Mesenchymal stem cell (in vitro differentiated cells and primary cell): Measurements from ENCODE around the gene OVCH1. TPM values are rescaled to one million over a fixed set of nuclear protein-coding genes. Genes with fewer than 3 reads are reported as not detected.

Experiments
- DNase-seq: peaks from one replicate; pipeline ENCODE4 v3.0.0-alpha.2; 2013
- H2AFZ ChIP-seq: one replicate; pipeline ENCODE4 v1.6.1; 2013; ENCODE audit warnings: low read depth, mild to moderate bottlenecking, control low read depth, inconsistent platforms, low read length, moderate library complexity
- H2AK5ac ChIP-seq: 2 replicates; pipeline ENCODE4 v1.6.1; 2013; ENCODE audit warnings: low read length, moderate library complexity, mild to moderate bottlenecking, inconsistent platforms; ENCODE audit not compliant: severe bottlenecking
- H2BK120ac ChIP-seq: one replicate; pipeline ENCODE4 v1.6.1; 2013; ENCODE audit warnings: low read depth, mild to moderate bottlenecking, inconsistent platforms, low read length, moderate library complexity
- H2BK12ac ChIP-seq, 2 experiments: one replicate each; pipeline ENCODE4 v1.6.1; 2013; ENCODE audit warnings: inconsistent platforms in 2 of 2, low read length in 2 of 2, mild to moderate bottlenecking in 2 of 2, moderate library complexity in 2 of 2, control low read depth in 1 of 2
- H2BK15ac ChIP-seq: one replicate; pipeline ENCODE4 v1.6.1; 2013; ENCODE audit warnings: mild to moderate bottlenecking, low read depth, inconsistent platforms; ENCODE audit not compliant: poor library complexity, severe bottlenecking
- H2BK5ac ChIP-seq: 2 replicates; pipeline ENCODE4 v1.6.1; 2013; ENCODE audit warnings: low read depth, mild to moderate bottlenecking, low read length, control low read depth, inconsistent platforms; ENCODE audit not compliant: poor library complexity, severe bottlenecking
- H3K14ac ChIP-seq, 2 experiments: one replicate each; pipeline ENCODE4 v1.6.1; 2013; ENCODE audit warnings: inconsistent platforms in 2 of 2, low read length in 2 of 2, control low read depth in 1 of 2, mild to moderate bottlenecking in 1 of 2, moderate library complexity in 1 of 2
- H3K18ac ChIP-seq, 2 experiments: one replicate each; pipeline ENCODE4 v1.6.1; 2013; ENCODE audit warnings: inconsistent platforms in 2 of 2, low read length in 2 of 2, control low read depth in 1 of 2, low read depth in 1 of 2, mild to moderate bottlenecking in 1 of 2
- H3K23ac ChIP-seq, 2 experiments: one replicate each; pipeline ENCODE4 v1.6.1; 2013; ENCODE audit warnings: inconsistent platforms in 2 of 2, low read length in 2 of 2, mild to moderate bottlenecking in 2 of 2, moderate library complexity in 2 of 2, control low read depth in 1 of 2
- H3K27ac ChIP-seq: 2 replicates; pipeline ENCODE4 v1.5.1; 2013; ENCODE audit warnings: mild to moderate bottlenecking, moderate library complexity, low read length, control low read depth, inconsistent platforms; ENCODE audit not compliant: poor library complexity, severe bottlenecking
- H3K27me3 ChIP-seq, 2 experiments: 2 replicates each; pipeline versions ENCODE4 v1.6.1 to v1.7.0; 2013; ENCODE audit warnings: low read length in 2 of 2, mild to moderate bottlenecking in 2 of 2, moderate library complexity in 2 of 2, control low read depth in 1 of 2, inconsistent platforms in 1 of 2; ENCODE audit not compliant: control insufficient read depth in 1 of 2, insufficient read depth in 1 of 2
- H3K36me3 ChIP-seq, 2 experiments: 2 replicates each; pipeline versions ENCODE4 v1.6.1 to v1.7.0; 2013; ENCODE audit warnings: low read length in 2 of 2, control low read depth in 1 of 2, inconsistent platforms in 1 of 2, low read depth in 1 of 2, mild to moderate bottlenecking in 1 of 2; ENCODE audit not compliant: insufficient read depth in 2 of 2, control insufficient read depth in 1 of 2
- H3K4ac ChIP-seq, 2 experiments: one replicate each; pipeline ENCODE4 v1.6.1; 2013; ENCODE audit warnings: inconsistent platforms in 2 of 2, low read length in 2 of 2, mild to moderate bottlenecking in 2 of 2, moderate library complexity in 2 of 2, control low read depth in 1 of 2, low read depth in 1 of 2
- H3K4me1 ChIP-seq: 2 replicates; pipeline ENCODE4 v1.6.1; 2013; ENCODE audit warnings: low read depth, low read length, control low read depth; ENCODE audit not compliant: control insufficient read depth, insufficient read depth
- H3K4me2 ChIP-seq: 2 replicates; pipeline ENCODE4 v1.6.1; 2013; ENCODE audit warnings: low read length, mild to moderate bottlenecking, inconsistent platforms; ENCODE audit not compliant: poor library complexity, severe bottlenecking
- H3K4me3 ChIP-seq, 2 experiments: 2 replicates each; pipeline versions ENCODE4 v1.5.1 to v1.7.0; 2013; ENCODE audit warnings: low read length in 2 of 2, mild to moderate bottlenecking in 2 of 2, control low read depth in 1 of 2, low read depth in 1 of 2; ENCODE audit not compliant: insufficient read depth in 1 of 2
- H3K79me1 ChIP-seq: replicated peaks from 2 replicates; pipeline ENCODE4 v1.6.1; 2013; ENCODE audit warnings: mild to moderate bottlenecking, control low read depth, low read length, inconsistent platforms; ENCODE audit not compliant: poor library complexity, severe bottlenecking
- H3K9ac ChIP-seq: 2 replicates; pipeline ENCODE4 v1.7.0; 2013; ENCODE audit warnings: mild to moderate bottlenecking, low read length, moderate library complexity
- H3K9me3 ChIP-seq: 2 replicates; pipeline ENCODE4 v1.7.0; 2013; ENCODE audit warnings: mild to moderate bottlenecking, low read length; ENCODE audit not compliant: control insufficient read depth
- H4K8ac ChIP-seq: one replicate; pipeline ENCODE4 v1.6.1; 2013; ENCODE audit warnings: inconsistent platforms, mild to moderate bottlenecking, low read length, moderate library complexity
- H4K91ac ChIP-seq: one replicate; pipeline ENCODE4 v1.6.1; 2013; ENCODE audit warnings: mild to moderate bottlenecking, low read length, inconsistent platforms
- WGBS: methylation state at CpG from one replicate; pipeline ENCODE4 v1.1.7; 2013; ENCODE audit warnings: mixed read lengths; 5-methylcytosine and 5-hydroxymethylcytosine counted together
- polyA plus RNA-seq, 2 experiments: library from polyadenylated mRNA; stranded (reverse); fragments of 200-250 nt; gene quantifications; one replicate each; pipeline ENCODE4 v1.2.3, GENCODE V29; 2013

The OVCH1 gene
- 0.26 TPM for polyA plus RNA-seq (2013, experiment 1 of 2)
- polyA plus RNA-seq (2013, experiment 2 of 2) = 0.14 TPM

- WGBS = 93% methylated on average over 18 of the region's 18 CpGs
- no peak within 1 kb of the TSS for H3K23ac ChIP-seq
- peaks cover 0 to 4% of the 10 kb centered on the region in 2 experiments for H3K36me3 ChIP-seq
- no peak within 1 kb of the TSS for H4K91ac ChIP-seq
- H3K27ac ChIP-seq = no peak within 1 kb of the TSS
- H3K79me1 ChIP-seq = no peaks in the 10 kb centered on the region
- no peak within 1 kb of the TSS for H3K4ac ChIP-seq
- H2BK5ac ChIP-seq = no peak within 1 kb of the TSS
- H3K18ac ChIP-seq = no peak within 1 kb of the TSS
- H4K8ac ChIP-seq = no peak within 1 kb of the TSS
- peak within 1 kb of the TSS in 1 of 2 experiments; percentile 59 for H3K14ac ChIP-seq
- no peak for DNase-seq
- H3K9ac ChIP-seq = no peak within 1 kb of the TSS
- no peak within 1 kb of the TSS for H3K4me2 ChIP-seq
- H3K4me3 ChIP-seq = no peak within 1 kb of the TSS
- no peak within 1 kb of the TSS for H2BK120ac ChIP-seq
- H2BK12ac ChIP-seq = no peak within 1 kb of the TSS
- H2AK5ac ChIP-seq = no peak within 1 kb of the TSS
- H2BK15ac ChIP-seq = no peak within 1 kb of the TSS
- H3K9me3 ChIP-seq = no peaks in the 10 kb centered on the region
- no peak within 1 kb of the TSS for H2AFZ ChIP-seq
- no peaks in the 10 kb centered on the region for H3K27me3 ChIP-seq
- H3K4me1 ChIP-seq = no peaks in the 10 kb centered on the region
These were observed at the start of gene OVCH1 for GRCh38 chr12:29497588-29497987. Gene OVCH1 (minus strand): TSS chr12:29497686. CDS start chr12:29497686, 0 bp downstream.

DNA sequence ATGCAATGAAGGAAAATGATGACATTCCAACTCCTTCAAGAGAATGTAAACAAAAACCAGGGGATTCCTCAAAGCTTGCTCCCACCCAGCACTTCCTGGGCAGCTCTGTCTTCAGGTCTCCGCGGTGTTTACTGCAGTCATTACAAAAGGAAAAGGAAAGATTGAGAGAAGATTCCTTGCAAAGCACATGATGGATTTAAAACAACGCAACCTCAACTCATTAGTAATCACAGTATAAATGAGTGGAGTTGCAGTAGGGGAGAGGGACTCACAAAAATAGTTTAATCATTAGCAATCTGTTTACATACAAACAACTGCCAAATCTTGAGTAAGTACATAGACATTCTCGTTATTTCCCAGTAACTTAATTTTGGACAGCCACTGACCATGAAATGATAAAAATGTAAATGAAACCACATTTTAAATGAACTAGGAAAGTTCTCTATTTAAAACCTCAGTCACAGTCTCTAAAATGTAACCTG is 49.7 kb upstream of the OVCH1 start:
- Histone ChIP-seq H2BK120ac (no peak overlapping the region), H3K23ac (no peak overlapping the region), H4K91ac (no peak overlapping the region), H3K27ac (no peak overlapping the region), H3K4me3 (peak overlapping the region in 1 of 2 experiments; percentile 13), H2BK12ac (no peak overlapping the region), H3K14ac (no peak overlapping the region), H3K4me1 (no peaks in the 10 kb centered on the region), H2BK15ac (no peak overlapping the region), H3K4me2 (no peak overlapping the region), H2BK5ac (no peak overlapping the region), H4K8ac (no peak overlapping the region), H3K9ac (peak overlapping the region; percentile 28), H3K4ac (no peak overlapping the region), H3K27me3 (peaks cover 0 to 4% of the 10 kb centered on the region in 2 experiments), H3K79me1 (no peaks in the 10 kb centered on the region), H2AFZ (no peak overlapping the region), H3K18ac (no peak overlapping the region), H3K9me3 (no peaks in the 10 kb centered on the region), H2AK5ac (no peak overlapping the region), H3K36me3 (no peaks in the 10 kb centered on the region)
- no CpG with 5 or more reads among the region's 4 CpGs for WGBS
- DNase-seq = peak; percentile 93

DNA sequence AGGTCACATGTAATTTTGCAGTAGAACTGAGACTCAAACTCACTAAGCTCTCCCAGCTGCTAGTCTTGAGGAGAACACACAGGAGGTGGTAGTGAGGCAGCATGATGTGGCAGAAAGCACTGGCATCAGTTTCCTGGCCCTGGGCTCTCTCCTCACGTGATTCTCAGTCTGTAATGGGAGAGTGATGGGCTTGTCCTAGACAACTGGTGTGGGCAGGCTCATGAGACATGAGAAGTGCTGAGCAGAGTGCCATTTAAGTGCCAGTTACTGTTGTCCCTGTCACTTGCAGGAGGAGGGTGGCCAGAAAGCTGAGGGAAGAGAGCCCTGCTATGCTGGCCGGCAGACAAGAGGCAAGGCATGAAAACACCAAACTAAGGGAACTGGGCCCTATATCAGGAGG is 48.5 kb upstream of the OVCH1 start:
- Histone ChIP-seq H3K9me3 (no peaks in the 10 kb centered on the region), H3K4me2 (no peak overlapping the region), H3K79me1 (no peaks in the 10 kb centered on the region), H2BK15ac (peak overlapping the region; percentile 44), H3K4ac (peak overlapping the region; percentile 55 to 64), H3K27ac (no peak overlapping the region), H3K18ac (peak overlapping the region; percentile 44 to 65), H3K23ac (no peak overlapping the region), H2AFZ (no peak overlapping the region), H3K4me1 (no peaks in the 10 kb centered on the region), H3K4me3 (no peak overlapping the region), H3K36me3 (no peaks in the 10 kb centered on the region), H3K14ac (peak overlapping the region in 1 of 2 experiments; percentile 90), H2AK5ac (no peak overlapping the region), H2BK12ac (peak overlapping the region; percentile 80 to 96), H4K91ac (peak overlapping the region; percentile 92), H3K9ac (no peak overlapping the region), H2BK5ac (no peak overlapping the region), H2BK120ac (peak overlapping the region; percentile 78), H4K8ac (peak overlapping the region; percentile 59), H3K27me3 (peaks cover 0 to 4% of the 10 kb centered on the region in 2 experiments)
- no peak for DNase-seq
- 85% methylated on average over 2 of the region's 2 CpGs for WGBS

DNA sequence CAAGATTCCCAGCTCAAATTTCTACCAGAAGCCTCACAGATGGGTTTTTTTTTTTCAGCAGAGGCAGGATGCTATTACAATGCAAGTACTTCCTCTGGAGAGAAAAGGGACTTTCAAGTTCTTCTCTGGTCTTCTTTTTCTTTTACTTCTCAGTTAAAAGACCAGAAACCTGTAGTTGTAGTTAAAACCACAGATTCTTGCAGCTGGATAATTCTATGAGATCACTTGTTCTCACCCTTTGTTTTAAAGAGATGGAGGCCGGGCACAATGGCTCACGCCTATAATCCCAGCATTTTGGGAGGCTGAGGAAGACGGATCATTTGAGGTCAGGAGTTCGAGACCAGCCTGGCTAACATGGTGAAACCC is 47.6 kb upstream of the OVCH1 start:
- Histone ChIP-seq H3K36me3 (no peaks in the 10 kb centered on the region), H2BK15ac (no peak overlapping the region), H4K8ac (no peak overlapping the region), H2AK5ac (no peak overlapping the region), H3K27ac (no peak overlapping the region), H3K14ac (no peak overlapping the region), H3K4me1 (no peaks in the 10 kb centered on the region), H3K9ac (no peak overlapping the region), H3K4me2 (no peak overlapping the region), H3K27me3 (no peaks in the 10 kb centered on the region), H2BK120ac (no peak overlapping the region), H3K4ac (no peak overlapping the region), H3K79me1 (no peaks in the 10 kb centered on the region), H3K4me3 (no peak overlapping the region), H3K18ac (no peak overlapping the region), H2BK12ac (no peak overlapping the region), H2BK5ac (no peak overlapping the region), H3K23ac (no peak overlapping the region), H3K9me3 (no peaks in the 10 kb centered on the region), H2AFZ (no peak overlapping the region), H4K91ac (no peak overlapping the region)
- DNase-seq = no peak
- WGBS = 100% methylated on average over 4 of the region's 4 CpGs
